ENCODE measurements around the gene DDX20.

The DDX20 gene, protein sequence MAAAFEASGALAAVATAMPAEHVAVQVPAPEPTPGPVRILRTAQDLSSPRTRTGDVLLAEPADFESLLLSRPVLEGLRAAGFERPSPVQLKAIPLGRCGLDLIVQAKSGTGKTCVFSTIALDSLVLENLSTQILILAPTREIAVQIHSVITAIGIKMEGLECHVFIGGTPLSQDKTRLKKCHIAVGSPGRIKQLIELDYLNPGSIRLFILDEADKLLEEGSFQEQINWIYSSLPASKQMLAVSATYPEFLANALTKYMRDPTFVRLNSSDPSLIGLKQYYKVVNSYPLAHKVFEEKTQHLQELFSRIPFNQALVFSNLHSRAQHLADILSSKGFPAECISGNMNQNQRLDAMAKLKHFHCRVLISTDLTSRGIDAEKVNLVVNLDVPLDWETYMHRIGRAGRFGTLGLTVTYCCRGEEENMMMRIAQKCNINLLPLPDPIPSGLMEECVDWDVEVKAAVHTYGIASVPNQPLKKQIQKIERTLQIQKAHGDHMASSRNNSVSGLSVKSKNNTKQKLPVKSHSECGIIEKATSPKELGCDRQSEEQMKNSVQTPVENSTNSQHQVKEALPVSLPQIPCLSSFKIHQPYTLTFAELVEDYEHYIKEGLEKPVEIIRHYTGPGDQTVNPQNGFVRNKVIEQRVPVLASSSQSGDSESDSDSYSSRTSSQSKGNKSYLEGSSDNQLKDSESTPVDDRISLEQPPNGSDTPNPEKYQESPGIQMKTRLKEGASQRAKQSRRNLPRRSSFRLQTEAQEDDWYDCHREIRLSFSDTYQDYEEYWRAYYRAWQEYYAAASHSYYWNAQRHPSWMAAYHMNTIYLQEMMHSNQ

DNA sequence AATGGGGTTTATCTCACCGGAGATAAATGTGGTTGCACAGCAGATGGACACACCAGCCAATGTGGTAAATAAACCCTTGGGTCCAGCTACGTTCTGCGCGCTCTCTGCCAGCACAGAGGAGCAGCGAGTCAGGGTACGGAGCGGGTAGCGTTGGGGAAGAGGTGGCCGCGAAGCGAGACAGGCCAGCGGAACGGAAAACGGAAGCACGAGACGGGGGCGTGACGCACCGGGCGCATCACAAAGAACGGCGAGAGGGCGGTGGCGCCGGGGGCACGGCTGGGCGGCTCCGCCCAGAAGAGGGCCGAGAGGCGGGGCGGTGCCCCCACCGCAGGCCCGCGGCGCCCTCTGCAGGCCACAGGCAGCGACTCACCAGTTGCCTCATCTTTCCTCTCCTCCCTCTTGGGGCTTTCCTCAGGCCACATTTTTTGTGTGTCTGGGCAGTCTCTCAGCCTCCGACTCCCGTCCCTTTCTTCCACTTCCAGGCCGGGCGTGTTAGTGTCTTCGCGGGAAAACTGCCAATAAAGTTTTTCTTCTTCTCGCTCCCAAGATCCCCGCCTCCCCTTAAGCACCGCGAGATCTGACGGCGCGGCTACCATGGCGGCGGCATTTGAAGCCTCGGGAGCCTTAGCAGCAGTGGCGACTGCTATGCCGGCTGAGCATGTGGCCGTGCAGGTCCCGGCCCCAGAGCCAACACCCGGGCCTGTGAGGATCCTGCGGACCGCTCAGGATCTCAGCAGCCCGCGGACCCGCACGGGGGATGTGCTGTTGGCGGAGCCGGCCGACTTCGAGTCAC lies at the start of gene DDX20:
DDX20 (plus strand) TSS at position 571 of the 793 bp plus-strand sequence; CDS start at position 595, 24 bp downstream.
- peak; percentile 99 for DNase-seq (ENCODE audit: low read depth, low spot score)
- in situ Hi-C loops (cut with HindIII; ENCODE audit: low sequenced_read_pairs), result no loop called here
- TF ChIP-seq, protein P1, sequence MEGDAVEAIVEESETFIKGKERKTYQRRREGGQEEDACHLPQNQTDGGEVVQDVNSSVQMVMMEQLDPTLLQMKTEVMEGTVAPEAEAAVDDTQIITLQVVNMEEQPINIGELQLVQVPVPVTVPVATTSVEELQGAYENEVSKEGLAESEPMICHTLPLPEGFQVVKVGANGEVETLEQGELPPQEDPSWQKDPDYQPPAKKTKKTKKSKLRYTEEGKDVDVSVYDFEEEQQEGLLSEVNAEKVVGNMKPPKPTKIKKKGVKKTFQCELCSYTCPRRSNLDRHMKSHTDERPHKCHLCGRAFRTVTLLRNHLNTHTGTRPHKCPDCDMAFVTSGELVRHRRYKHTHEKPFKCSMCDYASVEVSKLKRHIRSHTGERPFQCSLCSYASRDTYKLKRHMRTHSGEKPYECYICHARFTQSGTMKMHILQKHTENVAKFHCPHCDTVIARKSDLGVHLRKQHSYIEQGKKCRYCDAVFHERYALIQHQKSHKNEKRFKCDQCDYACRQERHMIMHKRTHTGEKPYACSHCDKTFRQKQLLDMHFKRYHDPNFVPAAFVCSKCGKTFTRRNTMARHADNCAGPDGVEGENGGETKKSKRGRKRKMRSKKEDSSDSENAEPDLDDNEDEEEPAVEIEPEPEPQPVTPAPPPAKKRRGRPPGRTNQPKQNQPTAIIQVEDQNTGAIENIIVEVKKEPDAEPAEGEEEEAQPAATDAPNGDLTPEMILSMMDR (IDR thresholded peaks at IDR 0.05; ENCODE audit: low read depth, low read length), result peak; percentile 80
- peak within 1 kb of the TSS; percentile 97 for H3K4me3 ChIP-seq (ENCODE audit: low read depth, low read length)

DNA sequence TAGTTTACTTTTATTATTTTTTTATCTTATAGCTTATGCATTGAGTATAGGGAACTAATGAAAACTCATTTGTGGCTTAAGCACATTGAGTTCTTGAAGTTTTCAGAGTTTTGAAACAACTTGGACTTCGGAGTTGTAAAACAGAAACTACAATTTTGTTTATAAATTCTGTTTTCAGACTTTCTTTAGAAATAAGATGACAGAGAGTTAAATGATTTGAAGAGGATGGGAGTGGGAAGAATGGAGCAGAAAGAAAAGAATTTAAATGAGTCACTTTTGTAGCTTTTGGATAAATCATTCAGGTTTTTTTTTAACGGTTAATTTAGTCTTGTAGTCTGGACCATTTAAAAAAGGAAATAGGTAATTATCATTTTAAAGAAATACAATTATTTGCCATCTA lies 48.8 kb upstream of the DDX20 start:
- in situ Hi-C loops (cut with HindIII; ENCODE audit: low sequenced_read_pairs), result no loop called here
- no peak overlapping the region for H3K4me3 ChIP-seq (ENCODE audit: low read depth, low read length)
- no peak for DNase-seq (ENCODE audit: low read depth, low spot score)
- TF ChIP-seq, protein P1 (IDR thresholded peaks at IDR 0.05; ENCODE audit: low read depth, low read length), result no peak

DNA sequence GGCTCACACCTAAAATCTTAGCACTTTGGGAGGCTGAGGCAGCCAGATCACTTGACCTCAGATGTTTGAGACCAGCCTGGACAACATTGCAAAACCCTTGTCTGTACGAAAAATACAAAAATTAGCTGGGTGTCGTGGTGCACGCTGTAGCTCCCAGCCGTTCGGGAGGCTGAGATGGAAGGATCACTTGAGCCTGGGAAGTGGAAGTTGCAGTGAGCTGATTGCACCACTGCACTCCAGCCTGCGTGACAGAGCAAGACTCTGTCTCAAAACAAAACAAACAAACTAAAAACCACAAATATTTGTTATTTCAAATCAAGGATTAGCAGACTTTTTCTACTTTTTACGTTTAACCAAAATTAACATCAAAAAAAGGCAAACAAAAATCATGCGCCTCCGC lies 47.8 kb upstream of the DDX20 start:
- in situ Hi-C loops (cut with HindIII; ENCODE audit: low sequenced_read_pairs), result no loop called here
- H3K4me3 ChIP-seq (ENCODE audit: low read depth, low read length), result no peak overlapping the region

DNA sequence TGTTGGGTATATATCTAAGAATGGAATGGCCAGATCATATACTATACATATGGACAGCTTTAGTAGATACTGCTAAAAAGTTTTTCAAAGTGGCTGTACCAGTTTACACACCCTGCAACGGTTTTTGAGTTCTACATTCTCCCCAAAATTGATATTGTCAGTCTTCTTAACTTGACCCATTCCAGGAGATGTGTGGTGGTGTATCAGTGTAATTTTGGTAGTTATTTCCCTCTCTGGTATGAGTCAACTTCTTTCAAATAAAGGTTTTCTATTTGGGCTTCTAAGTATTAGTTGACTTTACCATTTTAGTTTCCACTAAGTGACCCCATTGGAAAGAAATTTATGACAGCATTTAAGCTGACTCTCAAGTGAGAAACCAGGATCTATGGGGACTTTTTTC lies 45.7 kb upstream of the DDX20 start:
- in situ Hi-C loops (cut with HindIII; ENCODE audit: low sequenced_read_pairs), result no loop called here
- no peak for DNase-seq (ENCODE audit: low read depth, low spot score)
- TF ChIP-seq, protein P1 (IDR thresholded peaks at IDR 0.05; ENCODE audit: low read depth, low read length), result no peak
- H3K4me3 ChIP-seq (ENCODE audit: low read depth, low read length), result no peak overlapping the region

More for the DNA sequence above, 47.8 kb upstream of the DDX20 start:
- TF ChIP-seq, protein P1 (IDR thresholded peaks at IDR 0.05; ENCODE audit: low read depth, low read length), result no peak
- DNase-seq (ENCODE audit: low read depth, low spot score), result peak; percentile 12

DNA sequence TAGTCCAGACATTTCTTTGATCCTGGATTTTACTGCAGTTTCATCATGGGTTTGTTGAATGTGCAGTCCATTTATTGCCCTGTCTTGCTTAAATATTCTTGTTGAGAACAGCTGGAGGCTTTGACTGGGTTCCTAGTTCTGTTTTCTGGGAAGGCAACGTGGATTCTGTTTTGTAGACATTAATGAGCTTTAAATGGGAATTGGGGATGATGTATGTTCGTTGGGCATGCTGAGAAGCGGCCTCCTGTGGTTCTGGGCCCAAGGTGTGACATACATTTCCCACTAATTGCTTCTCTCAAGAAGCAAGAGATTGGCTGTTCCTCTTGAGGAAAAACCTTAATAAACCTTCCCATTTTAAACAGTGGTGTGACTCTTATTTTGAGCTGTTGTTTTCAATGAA lies 39.4 kb upstream of the DDX20 start:
- H3K4me3 ChIP-seq (ENCODE audit: low read depth, low read length), result no peak overlapping the region
- TF ChIP-seq, protein P1 (IDR thresholded peaks at IDR 0.05; ENCODE audit: low read depth, low read length), result no peak
- in situ Hi-C loops (cut with HindIII; ENCODE audit: low sequenced_read_pairs), result no loop called here
- no peak for DNase-seq (ENCODE audit: low read depth, low spot score)

DNA sequence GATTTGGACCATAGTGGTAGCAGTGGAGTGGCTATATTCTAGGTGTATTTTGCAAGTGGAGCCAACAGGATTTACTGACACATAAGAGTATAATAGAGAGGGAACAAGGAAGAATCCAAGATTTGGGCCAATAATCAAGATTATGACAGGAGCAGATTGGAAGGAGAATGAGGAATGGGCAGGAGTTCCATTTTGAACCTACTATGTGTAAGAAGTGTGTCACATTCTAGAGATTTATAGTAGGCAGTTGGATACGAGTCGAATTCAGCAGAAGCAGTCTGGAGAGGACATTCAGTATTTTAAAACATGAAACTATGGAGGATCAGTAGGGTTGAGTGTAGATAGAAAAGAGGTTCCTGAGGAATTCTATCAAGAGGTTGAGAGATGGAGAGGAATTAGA lies 38.3 kb upstream of the DDX20 start:
- in situ Hi-C loops (cut with HindIII; ENCODE audit: low sequenced_read_pairs), result no loop called here

More for the DNA sequence above, 38.3 kb upstream of the DDX20 start:
- no peak overlapping the region for H3K4me3 ChIP-seq (ENCODE audit: low read depth, low read length)
- DNase-seq (ENCODE audit: low read depth, low spot score), result no peak
- TF ChIP-seq, protein P1 (IDR thresholded peaks at IDR 0.05; ENCODE audit: low read depth, low read length), result no peak

Data from astrocyte of the spinal cord (primary cell).